ENCODE data around the gene CHN2. TPM values are rescaled to one million over a fixed set of nuclear protein-coding genes. Genes with fewer than 3 reads are reported as not detected.

Gene CHN2
- total RNA-seq, 6 donors from 2014 or later: 6.2 to 13.7 (median 11.2) TPM

GRCh38 chr7:29397398-29397797 lies 202.8 kb downstream of the CHN2 start:
- Histone ChIP-seq H3K27ac (no peak overlapping the region), H3K9me3 (no peaks in the 10 kb centered on the region)
- 65 to 75% methylated on average over 2 of the region's 2 CpGs for WGBS, 2 donors

DNA sequence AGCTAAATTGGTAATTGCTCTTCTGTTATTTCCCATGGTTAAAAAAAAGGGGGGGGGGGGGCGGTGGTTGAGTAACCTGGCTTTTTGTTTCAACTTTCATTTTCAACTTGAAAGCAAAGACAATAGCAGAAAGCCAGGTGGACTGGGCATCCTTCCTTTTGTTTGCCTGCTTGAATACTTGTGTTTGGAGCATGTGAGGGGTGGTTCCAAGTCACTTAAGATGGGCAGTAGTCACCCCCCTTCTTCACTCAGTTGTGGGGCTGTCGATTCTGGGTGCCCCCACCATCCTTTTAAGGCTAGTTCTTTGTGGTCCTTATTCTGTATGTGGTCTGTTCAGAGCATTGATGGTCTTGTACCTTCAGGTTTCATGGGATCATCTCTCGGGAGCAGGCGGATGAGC lies 203.4 kb downstream of the CHN2 start:
- no peak for ATAC-seq (ENCODE audit: low FRiP score in 2 of 2)

More at GRCh38 chr7:29397398-29397797, 202.8 kb downstream of the CHN2 start:
- no peak for ATAC-seq (ENCODE audit: low FRiP score in 2 of 2)
- H3K4me3 ChIP-seq: no peak overlapping the region
- no peaks in the 10 kb centered on the region for H3K27me3 ChIP-seq
- no peaks in the 10 kb centered on the region for H3K4me1 ChIP-seq
- no peaks in the 10 kb centered on the region for H3K36me3 ChIP-seq
- no peak for TF ChIP-seq CTCF (IDR thresholded peaks at IDR 0.05)
- TF ChIP-seq EP300 (IDR thresholded peaks at IDR 0.05): no peak
- DNase-seq: no peak

DNA sequence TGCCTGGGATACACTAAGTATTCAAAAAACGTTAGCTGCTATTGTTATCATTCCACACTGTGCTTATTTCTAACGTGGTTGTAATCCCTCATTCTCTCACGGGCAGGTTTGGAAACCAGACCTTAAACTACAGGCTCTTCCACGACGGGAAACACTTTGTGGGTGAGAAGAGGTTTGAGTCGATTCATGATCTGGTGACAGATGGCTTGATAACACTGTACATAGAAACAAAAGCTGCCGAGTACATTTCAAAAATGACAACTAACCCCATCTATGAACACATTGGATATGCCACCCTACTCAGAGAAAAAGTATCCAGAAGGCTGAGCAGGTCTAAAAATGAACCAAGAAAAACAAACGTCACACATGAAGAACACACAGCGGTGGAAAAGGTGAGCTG lies 205.9 kb downstream of the CHN2 start:
- no peak overlapping the region for H3K4me3 ChIP-seq
- no peak overlapping the region for H3K27ac ChIP-seq
- TF ChIP-seq POLR2AphosphoS5 (IDR thresholded peaks at IDR 0.05) (no peak), POLR2A (IDR thresholded peaks at IDR 0.05) (no peak), CTCF (IDR thresholded peaks at IDR 0.05) (no peak), EP300 (IDR thresholded peaks at IDR 0.05) (no peak)
- H3K9me3 ChIP-seq: no peaks in the 10 kb centered on the region
- WGBS, 2 donors: 80 to 81% methylated on average over 9 of the region's 9 CpGs
- no peaks in the 10 kb centered on the region for H3K4me1 ChIP-seq
- no peaks in the 10 kb centered on the region for H3K27me3 ChIP-seq
- DNase-seq (no peak), ATAC-seq (ENCODE audit: low FRiP score in 2 of 2) (no peak)
- H3K36me3 ChIP-seq: no peaks in the 10 kb centered on the region

More for the DNA sequence above, 203.4 kb downstream of the CHN2 start:
- DNase-seq: no peak
- Histone ChIP-seq H3K4me1 (no peaks in the 10 kb centered on the region), H3K9me3 (no peaks in the 10 kb centered on the region), H3K27me3 (no peaks in the 10 kb centered on the region), H3K36me3 (no peaks in the 10 kb centered on the region), H3K27ac (no peak overlapping the region), H3K4me3 (no peak overlapping the region)
- TF ChIP-seq POLR2A (IDR thresholded peaks at IDR 0.05) (no peak), EP300 (IDR thresholded peaks at IDR 0.05) (no peak), POLR2AphosphoS5 (IDR thresholded peaks at IDR 0.05) (no peak), CTCF (IDR thresholded peaks at IDR 0.05) (no peak)
- WGBS, 2 donors: 74 to 75% methylated on average over 4 of the region's 4 CpGs

DNA sequence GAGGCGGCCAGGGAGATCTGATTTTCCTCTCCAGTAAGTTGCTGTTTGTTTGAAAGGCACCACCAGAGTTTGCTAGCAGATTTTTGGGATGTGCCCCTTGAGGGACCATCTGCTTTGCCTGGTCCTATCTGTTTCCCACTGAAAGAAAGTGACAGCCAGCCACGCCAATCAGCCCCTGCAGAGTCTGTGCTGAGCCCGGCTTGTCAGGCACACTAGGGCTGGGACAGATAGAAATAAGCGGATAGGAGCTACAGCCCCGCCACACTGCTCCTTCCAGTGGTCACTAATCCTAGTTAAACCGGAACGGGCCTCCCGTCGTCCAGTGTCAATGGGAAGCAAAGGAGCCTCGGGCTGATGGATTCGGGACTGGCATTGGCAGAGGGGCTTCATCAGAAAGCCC lies 207.2 kb downstream of the CHN2 start:
- ATAC-seq (ENCODE audit: low FRiP score in 2 of 2) (no peak), DNase-seq (no peak)
- Histone ChIP-seq H3K27me3 (no peaks in the 10 kb centered on the region), H3K4me3 (no peak overlapping the region), H3K27ac (no peak overlapping the region), H3K9me3 (no peaks in the 10 kb centered on the region), H3K4me1 (no peaks in the 10 kb centered on the region), H3K36me3 (no peaks in the 10 kb centered on the region)
- WGBS, 2 donors: 84 to 88% methylated on average over 8 to 11 of the region's 11 CpGs
- no peak for TF ChIP-seq POLR2A (IDR thresholded peaks at IDR 0.05)
- no peak for TF ChIP-seq CTCF (IDR thresholded peaks at IDR 0.05)
- TF ChIP-seq POLR2AphosphoS5 (IDR thresholded peaks at IDR 0.05): no peak
- TF ChIP-seq EP300 (IDR thresholded peaks at IDR 0.05): no peak

DNA sequence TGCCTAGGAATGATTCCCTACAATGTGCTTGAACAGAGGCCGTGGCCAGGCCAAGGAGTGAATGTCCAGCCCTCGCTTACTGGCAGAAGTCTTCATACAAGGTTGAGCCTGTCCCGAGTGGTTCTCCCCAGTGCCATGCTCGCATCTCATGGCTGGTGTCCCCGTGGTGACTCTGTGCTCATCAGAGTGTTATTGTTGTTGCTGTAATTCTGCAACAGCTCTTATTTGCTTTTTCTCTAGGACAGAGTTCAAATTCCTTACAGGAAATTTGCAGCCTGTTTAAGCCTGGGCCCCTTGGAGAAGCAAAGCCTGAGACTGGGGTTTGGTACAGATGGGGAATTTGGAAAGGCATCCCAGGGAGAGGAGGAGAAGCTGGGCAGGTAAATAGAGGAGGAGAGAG lies 211.3 kb downstream of the CHN2 start:
- no peaks in the 10 kb centered on the region for H3K4me1 ChIP-seq
- H3K27ac ChIP-seq: no peak overlapping the region
- ATAC-seq (ENCODE audit: low FRiP score in 2 of 2) (no peak), DNase-seq (no peak)
- no peaks in the 10 kb centered on the region for H3K36me3 ChIP-seq
- H3K27me3 ChIP-seq: no peaks in the 10 kb centered on the region
- no peak overlapping the region for H3K4me3 ChIP-seq
- WGBS, 2 donors: 85 to 89% methylated on average over 5 of the region's 5 CpGs
- TF ChIP-seq EP300 (IDR thresholded peaks at IDR 0.05): no peak
- no peak for TF ChIP-seq POLR2A (IDR thresholded peaks at IDR 0.05)
- no peak for TF ChIP-seq CTCF (IDR thresholded peaks at IDR 0.05)
- TF ChIP-seq POLR2AphosphoS5 (IDR thresholded peaks at IDR 0.05): no peak
- no peaks in the 10 kb centered on the region for H3K9me3 ChIP-seq

All from upper lobe of left lung (tissue), 6 donors.